A673 (cell line): Measurements from ENCODE around the gene ZNF560.

Source experiments
- CTCF ChIP-seq: fragments of 300-800, 200-600 bp; sonication (generic); conservative IDR thresholded peaks from 2 replicates; pipeline ENCODE4 v1.5.1; 2017; ENCODE audit warnings: low read depth, mild to moderate bottlenecking, antibody characterized with exemption, low read length, moderate library complexity, mixed read lengths
- EZH2 ChIP-seq: fragments of 200-600 bp; sonication (generic); IDR thresholded peaks from 2 replicates; pipeline ENCODE4 v1.6.1; 2017; ENCODE audit warnings: borderline replicate concordance, low read depth, mild to moderate bottlenecking, mixed read lengths, antibody characterized with exemption, low read length; ENCODE audit not compliant: poor library complexity, severe bottlenecking

- TF ChIP-seq EZH2 (no peak), CTCF (no peak)
Measured at GRCh38 chr19:9487016-9487415, 11.4 kb downstream of the ZNF560 start.
